Coronary artery (tissue), 2 donors: ENCODE data around the gene PLD3.

Experiments used
- DNase-seq: peaks from one replicate; pipeline ENCODE4 v3.0.0-alpha.2; 2017; ENCODE audit warnings: low spot score
- H3K27ac ChIP-seq, 2 donors: fragments of 200-600 bp; sonication (generic); one replicate each; pipeline ENCODE4 v1.5.1; 2016 to 2019
- H3K4me3 ChIP-seq: fragments of 200-600 bp; sonication (generic); 2 replicates; pipeline ENCODE4 v1.5.1; 2016; ENCODE audit warnings: mild to moderate bottlenecking, moderate library complexity
- TF ChIP-seq, protein P1 (sequence below): fragments of 200-600 bp; sonication (generic); IDR thresholded peaks from one replicate; pipeline ENCODE4 v1.5.1; 2019; ENCODE audit warnings: antibody characterized with exemption

PLD3 gene

DNA sequence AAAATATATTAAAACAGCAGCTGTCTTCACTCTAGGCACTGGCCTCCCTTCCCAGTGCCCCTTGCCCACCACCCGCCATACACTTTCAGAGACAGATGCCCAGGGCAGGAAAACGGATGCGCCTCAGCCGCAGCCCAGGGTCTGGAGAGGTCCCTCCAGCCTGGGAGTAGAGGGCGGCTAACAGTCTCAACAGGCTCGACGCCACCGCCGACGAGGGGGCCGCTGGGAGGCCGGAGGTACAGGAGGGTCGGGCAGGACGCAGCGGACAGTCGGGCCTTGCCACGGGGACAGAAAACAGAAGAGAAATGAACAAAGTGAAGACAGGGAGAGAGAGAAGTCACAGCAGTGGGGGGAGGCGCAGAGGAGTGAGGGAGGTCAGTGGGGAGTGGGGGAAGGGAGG lies 27.4 kb upstream of the PLD3 start:
- TF ChIP-seq, protein P1, sequence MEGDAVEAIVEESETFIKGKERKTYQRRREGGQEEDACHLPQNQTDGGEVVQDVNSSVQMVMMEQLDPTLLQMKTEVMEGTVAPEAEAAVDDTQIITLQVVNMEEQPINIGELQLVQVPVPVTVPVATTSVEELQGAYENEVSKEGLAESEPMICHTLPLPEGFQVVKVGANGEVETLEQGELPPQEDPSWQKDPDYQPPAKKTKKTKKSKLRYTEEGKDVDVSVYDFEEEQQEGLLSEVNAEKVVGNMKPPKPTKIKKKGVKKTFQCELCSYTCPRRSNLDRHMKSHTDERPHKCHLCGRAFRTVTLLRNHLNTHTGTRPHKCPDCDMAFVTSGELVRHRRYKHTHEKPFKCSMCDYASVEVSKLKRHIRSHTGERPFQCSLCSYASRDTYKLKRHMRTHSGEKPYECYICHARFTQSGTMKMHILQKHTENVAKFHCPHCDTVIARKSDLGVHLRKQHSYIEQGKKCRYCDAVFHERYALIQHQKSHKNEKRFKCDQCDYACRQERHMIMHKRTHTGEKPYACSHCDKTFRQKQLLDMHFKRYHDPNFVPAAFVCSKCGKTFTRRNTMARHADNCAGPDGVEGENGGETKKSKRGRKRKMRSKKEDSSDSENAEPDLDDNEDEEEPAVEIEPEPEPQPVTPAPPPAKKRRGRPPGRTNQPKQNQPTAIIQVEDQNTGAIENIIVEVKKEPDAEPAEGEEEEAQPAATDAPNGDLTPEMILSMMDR, result no peak
- H3K4me3 ChIP-seq, result no peak overlapping the region
- H3K27ac ChIP-seq, result no peak overlapping the region
- DNase-seq, result no peak

DNA sequence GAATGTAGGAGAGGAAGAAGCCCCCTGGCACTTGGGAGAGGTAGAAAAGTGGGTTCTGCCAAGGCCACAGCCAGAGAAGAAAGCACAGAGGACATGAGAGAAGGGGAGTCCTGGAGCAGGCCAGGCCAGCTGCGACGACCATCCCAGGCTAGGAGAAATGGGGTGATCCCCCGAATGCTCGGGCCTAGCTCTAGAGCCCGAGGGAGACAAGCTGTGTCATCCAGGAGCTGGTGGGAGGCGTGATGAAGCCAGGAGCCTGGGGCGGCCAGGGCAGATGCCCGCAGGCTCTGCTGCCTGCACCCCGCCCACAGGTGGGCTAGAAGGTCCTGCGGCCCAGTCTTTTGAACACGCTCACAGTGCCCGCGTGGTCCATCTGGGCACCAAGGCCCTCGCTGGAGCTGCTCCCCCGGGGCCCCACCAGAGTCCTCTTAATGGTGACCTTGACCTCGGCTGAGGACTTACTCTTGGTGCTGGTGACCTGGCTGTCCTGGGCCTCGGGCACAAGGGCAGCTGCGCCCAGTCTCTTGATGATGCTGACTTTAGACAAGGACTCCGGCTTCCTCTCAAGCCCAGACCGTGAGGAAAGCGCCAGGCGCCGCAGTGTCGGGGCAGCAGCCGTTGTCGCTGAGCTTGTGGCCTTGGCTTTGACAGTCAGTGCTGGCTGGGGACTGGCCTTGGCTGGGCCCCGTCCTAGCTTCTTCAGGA lies 26.8 kb upstream of the PLD3 start:
- TF ChIP-seq, protein P1, result no peak
- no peak overlapping the region for H3K4me3 ChIP-seq
- no peak overlapping the region for H3K27ac ChIP-seq
- DNase-seq, result no peak

DNA sequence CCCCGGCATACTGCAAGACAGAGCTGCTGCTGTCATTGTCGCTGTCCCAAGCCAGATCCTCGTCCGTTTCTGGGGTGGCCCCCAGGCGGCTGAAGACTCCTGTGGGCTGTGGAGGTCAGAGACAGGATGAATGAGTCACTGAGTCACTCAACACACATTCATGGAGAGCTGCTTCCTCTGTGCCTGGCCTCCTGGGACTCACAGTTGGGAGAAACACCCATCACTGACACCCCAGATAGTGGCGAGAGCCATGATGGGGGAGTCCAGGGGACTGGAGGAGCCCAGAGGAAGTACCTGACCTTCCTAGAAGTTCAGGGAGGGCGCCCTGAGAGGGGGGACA lies 26.3 kb upstream of the PLD3 start:
- Histone ChIP-seq H3K27ac (no peak overlapping the region), H3K4me3 (no peak overlapping the region)
- no peak for DNase-seq
- TF ChIP-seq, protein P1, result no peak

DNA sequence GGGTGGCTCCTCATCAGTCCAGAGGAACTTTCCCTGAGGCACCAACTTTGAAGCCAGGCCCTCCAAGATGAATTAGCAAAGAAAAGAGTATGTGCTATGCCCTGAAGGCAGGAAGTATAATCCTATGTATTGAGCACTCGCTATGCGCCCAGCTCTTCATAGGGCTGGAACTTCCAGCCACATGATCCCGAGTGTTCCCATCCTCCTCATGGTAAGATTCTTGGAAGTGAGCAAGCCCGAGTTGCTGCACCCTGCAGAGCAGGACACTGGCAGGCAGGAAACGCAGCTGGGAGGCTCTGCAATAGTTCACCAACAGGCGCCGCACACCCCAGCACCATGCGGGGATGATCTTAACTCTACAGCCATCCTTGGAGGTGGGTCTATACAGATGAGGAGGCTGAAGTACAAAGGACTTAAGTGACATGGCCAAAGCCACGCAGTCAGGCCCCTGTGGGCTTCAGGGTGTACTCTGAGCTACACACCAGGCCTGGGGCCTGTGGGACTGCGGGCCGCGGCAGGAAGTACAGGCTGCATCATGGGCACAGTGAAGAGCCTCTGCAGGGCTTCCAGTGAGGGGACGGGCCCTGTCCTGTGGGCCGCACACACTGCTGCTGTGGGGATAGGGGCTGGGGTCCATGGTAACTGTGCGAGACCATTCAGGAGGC lies 25.4 kb upstream of the PLD3 start:
- no peak overlapping the region for H3K4me3 ChIP-seq
- TF ChIP-seq, protein P1, result no peak
- H3K27ac ChIP-seq, result no peak overlapping the region
- no peak for DNase-seq

DNA sequence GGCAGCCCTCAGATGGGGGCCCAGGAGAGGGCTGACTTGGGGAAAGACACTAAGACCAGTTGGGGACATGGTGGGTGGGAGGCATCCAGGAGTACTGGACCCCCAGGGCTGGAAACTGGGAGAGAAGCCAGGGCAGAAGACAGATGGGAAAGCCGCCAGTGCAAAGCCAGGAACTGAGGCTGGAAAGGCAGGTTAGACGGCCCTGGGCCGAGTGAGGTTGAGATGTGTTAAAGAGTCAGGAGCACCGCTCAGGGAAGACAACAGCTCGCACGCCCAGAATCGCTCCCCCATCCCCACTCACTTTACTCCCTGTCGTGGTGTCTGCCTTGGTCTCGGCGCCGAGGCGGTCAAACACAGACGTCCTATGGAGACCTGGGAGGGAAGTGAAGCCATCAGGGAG lies 24.8 kb upstream of the PLD3 start:
- H3K4me3 ChIP-seq, result no peak overlapping the region
- no peak overlapping the region for H3K27ac ChIP-seq
- TF ChIP-seq, protein P1, result no peak
- DNase-seq, result no peak

DNA sequence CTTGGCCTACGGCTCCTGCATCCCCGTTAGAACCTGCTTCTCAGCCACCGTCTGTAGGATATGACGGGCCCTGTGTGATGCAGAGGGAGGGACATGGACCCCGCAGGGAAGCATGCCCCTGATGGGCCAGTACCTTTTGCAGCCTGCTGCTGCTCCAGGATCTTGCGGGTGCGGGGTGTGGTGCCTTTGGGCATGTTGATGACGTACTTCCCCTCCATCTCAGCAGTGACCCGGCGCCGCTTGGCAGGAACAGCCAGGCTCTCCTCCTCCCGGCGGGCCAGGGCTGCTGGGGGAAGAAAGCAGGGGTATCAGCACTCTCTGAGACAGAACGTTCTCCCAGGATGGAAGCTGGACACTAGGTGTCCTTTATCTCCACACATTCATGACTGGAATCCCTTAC lies 22.3 kb upstream of the PLD3 start:
- TF ChIP-seq, protein P1, result no peak
- no peak for DNase-seq
- Histone ChIP-seq H3K4me3 (no peak overlapping the region), H3K27ac (no peak overlapping the region)

DNA sequence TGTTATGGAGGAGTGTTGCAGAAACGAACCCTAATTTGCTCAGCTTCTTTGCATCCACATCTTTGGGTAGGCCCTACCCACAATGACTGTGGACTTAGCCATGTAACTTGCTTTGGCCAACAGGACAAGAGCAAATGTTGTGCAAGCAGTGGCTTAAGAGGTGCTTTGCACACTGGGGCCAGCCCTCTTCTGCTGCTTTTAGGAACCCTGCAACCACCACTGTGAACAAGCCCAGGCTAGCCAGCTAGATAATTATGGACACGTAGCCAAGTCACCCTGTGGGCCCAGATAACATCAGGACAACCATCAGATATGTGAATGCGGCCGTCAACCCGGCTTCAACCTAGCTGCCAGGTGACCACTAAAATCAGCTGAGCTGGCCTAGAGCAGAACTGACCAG lies 17.4 kb upstream of the PLD3 start:
- Histone ChIP-seq H3K27ac (no peak overlapping the region), H3K4me3 (no peak overlapping the region)
- no peak for DNase-seq
- TF ChIP-seq, protein P1, result no peak
